ENCODE measurements around the gene JAG2.

Gene JAG2

GRCh38 chr14:105168496-105168978, at the start of gene JAG2:
TSS of gene JAG2 (minus strand) at chr14:105168776. CDS start at chr14:105168420, 356 bp downstream.
- no peak for DNase-seq (ENCODE audit: low spot score)

GRCh38 chr14:105217774-105218173, 49.2 kb upstream of the JAG2 start:
- DNase-seq (ENCODE audit: low spot score) = no peak

GRCh38 chr14:105216490-105217247, 48.1 kb upstream of the JAG2 start:
- no peak for DNase-seq (ENCODE audit: low spot score)

GRCh38 chr14:105215602-105216001, 47.0 kb upstream of the JAG2 start:
- DNase-seq (ENCODE audit: low spot score) = no peak

GRCh38 chr14:105214324-105214915, 45.8 kb upstream of the JAG2 start:
- no peak for DNase-seq (ENCODE audit: low spot score)

GRCh38 chr14:105213361-105213760, 44.8 kb upstream of the JAG2 start:
- no peak for DNase-seq (ENCODE audit: low spot score)

DNA sequence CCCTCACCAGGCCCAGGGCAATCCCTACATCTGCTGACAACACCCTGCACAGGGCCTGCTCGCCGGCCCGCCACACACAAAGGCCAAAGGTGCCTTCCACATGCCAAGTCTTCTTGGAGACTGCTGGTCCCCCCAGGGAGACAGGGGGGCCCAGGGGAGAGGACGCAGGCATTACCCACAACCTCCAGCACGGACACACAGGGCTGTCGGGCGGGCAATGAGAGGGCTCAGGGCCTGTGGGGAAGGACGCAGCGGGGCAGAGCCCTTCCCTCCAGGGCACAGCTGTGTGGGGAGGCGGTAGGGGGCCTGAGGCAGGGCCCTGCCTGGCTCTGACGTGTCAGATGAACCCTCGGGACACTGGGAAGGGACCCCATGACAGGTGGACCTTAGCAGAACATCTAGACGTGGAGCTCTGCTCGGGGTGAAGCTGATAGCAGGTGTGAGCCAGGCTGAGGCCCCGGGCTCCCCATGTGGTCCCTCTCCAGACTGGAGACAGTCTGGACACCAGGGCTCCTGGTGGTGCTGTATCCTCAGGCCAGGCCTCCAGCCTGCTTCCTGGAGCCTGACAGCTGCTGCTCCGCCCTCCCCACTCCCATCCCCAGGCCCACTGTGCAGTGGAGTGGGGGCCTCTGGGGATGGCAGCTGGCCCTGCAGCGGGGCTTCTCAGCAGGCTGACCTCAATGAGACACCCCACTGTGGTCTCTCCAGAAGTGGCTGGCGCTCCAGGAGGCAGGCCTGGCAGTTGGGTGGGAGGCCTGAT, 44.1 kb upstream of the JAG2 start:
- DNase-seq (ENCODE audit: low spot score) = no peak

GRCh38 chr14:105211758-105212089, 43.1 kb upstream of the JAG2 start:
- DNase-seq (ENCODE audit: low spot score) = no peak

DNA sequence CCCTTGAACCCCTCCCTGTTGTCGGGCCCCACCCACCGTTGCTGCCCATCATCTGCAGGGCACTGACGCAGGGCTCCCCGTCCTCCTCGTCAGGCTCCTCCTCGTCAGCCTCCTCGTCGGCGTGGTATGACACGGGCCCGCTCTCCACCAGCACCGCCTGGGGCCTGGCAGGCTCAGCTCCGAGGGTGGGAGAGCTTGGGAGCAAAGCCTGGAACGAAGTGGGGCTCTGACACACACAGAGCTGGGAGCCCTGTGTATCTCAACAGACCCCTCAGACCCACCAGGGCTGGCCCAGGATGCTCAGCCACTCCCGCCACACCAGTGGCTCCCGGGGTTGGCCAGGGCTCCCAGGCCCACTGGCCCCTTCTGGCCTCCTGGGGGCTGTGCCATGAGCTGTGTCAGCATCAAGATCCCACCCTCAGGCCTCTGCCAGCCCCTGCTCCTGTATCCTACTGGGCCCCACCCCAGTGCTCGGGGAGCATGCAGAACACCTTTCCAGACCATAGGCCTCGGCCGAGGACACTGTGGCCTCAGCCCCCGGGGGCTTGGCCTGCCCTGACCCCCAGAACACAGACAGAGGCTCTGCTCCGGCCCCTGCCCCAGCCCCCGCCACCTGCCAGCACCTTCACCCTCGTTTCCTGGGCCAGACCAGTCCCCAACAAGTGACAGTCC, 42.6 kb upstream of the JAG2 start:
- no peak for DNase-seq (ENCODE audit: low spot score)

- no peak for DNase-seq (ENCODE audit: low spot score)
These were observed 41.9 kb upstream of the JAG2 start for GRCh38 chr14:105210266-105211025.

- DNase-seq (ENCODE audit: low spot score) = no peak
These were observed 41.1 kb upstream of the JAG2 start for GRCh38 chr14:105209646-105210045.

DNA sequence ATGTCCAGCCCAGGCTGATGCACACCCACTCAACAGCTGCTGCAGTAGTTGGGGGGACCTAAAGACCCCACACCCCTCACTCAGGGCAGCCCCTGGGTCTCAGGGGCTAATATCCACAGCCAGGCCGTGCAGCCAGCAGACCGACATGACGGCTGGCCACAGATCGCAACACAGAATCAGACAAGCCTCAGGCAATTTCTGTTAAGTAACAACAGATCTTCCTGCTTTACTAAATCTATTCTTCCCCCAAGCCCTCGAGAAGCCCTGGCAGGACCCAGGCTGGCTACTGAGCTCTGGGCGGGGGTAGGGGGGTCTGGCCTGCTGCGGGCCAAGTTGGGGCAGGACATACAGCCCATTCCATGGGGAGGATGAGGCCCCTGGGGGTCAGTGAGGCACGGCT, 40.5 kb upstream of the JAG2 start:
- DNase-seq (ENCODE audit: low spot score) = no peak

- DNase-seq (ENCODE audit: low spot score) = no peak
These were observed 40.1 kb upstream of the JAG2 start for GRCh38 chr14:105208738-105209075.

- DNase-seq (ENCODE audit: low spot score) = no peak
These were observed 39.6 kb upstream of the JAG2 start for GRCh38 chr14:105207996-105208737.

DNA sequence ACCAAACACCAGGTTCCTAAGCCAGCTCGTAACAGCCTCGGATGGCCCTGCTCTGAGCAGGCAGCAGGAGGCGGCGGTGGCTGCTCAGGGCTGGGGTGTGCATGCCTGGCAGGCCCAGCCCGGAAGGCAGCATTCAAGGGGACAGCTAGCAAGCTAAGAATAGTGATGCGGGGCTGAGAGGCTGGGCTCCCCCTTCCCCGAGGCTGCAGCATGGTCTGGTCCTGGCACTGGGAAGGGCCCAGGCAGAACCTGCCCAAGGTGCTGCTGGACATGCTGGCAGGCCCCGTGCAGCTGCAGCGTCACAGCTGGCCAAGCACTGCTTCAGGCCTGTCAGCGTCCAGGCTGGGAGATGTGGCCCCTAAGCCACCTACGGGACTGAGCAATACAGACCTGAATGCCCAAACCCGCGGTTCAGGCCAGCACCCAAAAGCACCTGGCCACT, 38.9 kb upstream of the JAG2 start:
- DNase-seq (ENCODE audit: low spot score) = no peak

GRCh38 chr14:105206873-105207272, 38.3 kb upstream of the JAG2 start:
- DNase-seq (ENCODE audit: low spot score) = no peak

- DNase-seq (ENCODE audit: low spot score) = no peak
These were observed 37.2 kb upstream of the JAG2 start for GRCh38 chr14:105205673-105206208.

GRCh38 chr14:105204931-105205672, 36.5 kb upstream of the JAG2 start:
- DNase-seq (ENCODE audit: low spot score) = no peak

DNA sequence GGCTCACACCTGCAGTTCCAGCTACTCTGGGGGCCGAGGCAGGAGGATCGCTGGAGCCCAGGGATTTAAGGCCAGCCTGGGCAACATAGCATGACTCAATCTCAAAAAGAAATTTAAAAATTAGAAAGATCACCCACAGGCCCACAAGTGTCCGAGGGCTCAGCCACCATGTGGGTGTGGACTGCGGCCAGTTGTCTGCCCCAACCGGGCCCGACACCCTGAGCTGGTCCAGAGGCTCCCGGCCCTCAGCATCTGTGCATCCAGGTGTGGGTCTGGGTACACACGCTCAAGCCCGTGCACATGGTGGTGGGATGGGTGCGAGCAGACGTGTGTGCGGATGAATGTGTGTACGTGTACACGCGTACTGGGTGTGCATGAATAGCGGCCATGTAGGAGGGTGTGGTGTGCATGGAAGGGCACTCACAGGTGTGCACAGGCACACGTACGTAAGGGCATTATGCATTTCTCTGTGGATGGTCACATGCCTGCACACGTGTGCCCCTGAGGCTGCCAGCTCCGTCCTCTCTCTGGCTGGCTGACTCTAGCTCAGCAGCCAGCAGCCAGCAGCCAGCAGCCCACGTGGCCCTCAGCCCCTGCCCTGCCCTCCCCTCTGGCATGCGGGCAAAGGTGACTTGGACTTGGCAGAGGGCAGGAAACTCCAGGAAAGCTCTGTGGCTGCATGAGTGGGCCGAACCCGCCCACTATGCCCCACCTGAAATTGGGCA, 35.8 kb upstream of the JAG2 start:
- no peak for DNase-seq (ENCODE audit: low spot score)

Data from hematopoietic multipotent progenitor cell treated with erythropoietin and hydrocortisone succinate and interleukin-3 and kit ligand, for 15 days (in vitro differentiated cells).